K562 (cell line): ENCODE measurements around the gene TMEM144. TPM values are rescaled to one million over a fixed set of nuclear protein-coding genes. Genes with fewer than 3 reads are reported as not detected.

ENCODE experiments used
- ATAC-seq: fragments of 200-7000 bp; cut with Tn5 transposase; 3 replicates; pipeline ENCODE4 v1.9.1; 2020; ENCODE audit warnings: moderate library complexity
- BruUV-seq: library from RNA; stranded (reverse); fragments of 400-500 nt; replicated peaks from 2 replicates; lab custom pipeline; 2021; lab: Mats Ljungman, UMichigan
- CTCF ChIA-PET: fragments of 300-600 bp; formaldehyde crosslinking; extraction: SDS; loops from one replicate; lab custom pipeline; 2021; ENCODE audit warnings: low intra/inter-chr PET ratio; lab: Yijun Ruan, JAX
- POLR2A ChIA-PET: fragments of 300-600, 350-650 bp; sonication (Branson Sonifier 250); formaldehyde crosslinking; extraction: SDS; loops from one replicate; lab custom pipeline; 2021; ENCODE audit warnings: antibody characterized with exemption, inconsistent platforms; lab: Yijun Ruan, JAX
- DNase-seq, 4 experiments: peaks; one replicate each; pipeline versions ENCODE4 v3.0.0 to v3.0.0-alpha.2; 2011 to 2018; ENCODE audit warnings: low spot score in 3 of 4, mixed read lengths in 3 of 4; ENCODE audit errors: extremely low read depth in 1 of 4
- FAIRE-seq: peaks from 2 replicates; lab custom pipeline; 2011; peaks lifted over from hg19 to GRCh38; lab: Jason Lieb, UNC
- H2AFZ ChIP-seq: 2 replicates; pipeline ENCODE4 v1.6.0; 2011; ENCODE audit warnings: low read depth, low read length, control low read depth, inconsistent platforms
- H3K27ac ChIP-seq: fragments of 200-600 bp; 3 replicates; pipeline ENCODE4 v1.8.0; 2011; ENCODE audit warnings: low read depth, mild to moderate bottlenecking, control low read depth, inconsistent platforms, low read length, moderate library complexity, mixed read lengths; ENCODE audit errors: extremely low read depth
- H3K27me3 ChIP-seq, 2 experiments: fragments of 300-600 bp in 1 of 2; 2 replicates in 1 of 2; 3 replicates in 1 of 2; pipeline versions ENCODE4 v1.6.0 to v1.8.0; 2011; ENCODE audit warnings: inconsistent platforms in 2 of 2, low read length in 2 of 2, mild to moderate bottlenecking in 1 of 2, mixed read lengths in 1 of 2, moderate library complexity in 1 of 2; ENCODE audit not compliant: control insufficient read depth in 2 of 2, insufficient read depth in 2 of 2
- H3K36me3 ChIP-seq: fragments of 300-600 bp; 3 replicates; pipeline ENCODE4 v1.8.0; 2011; ENCODE audit warnings: mild to moderate bottlenecking, low read length, inconsistent platforms; ENCODE audit not compliant: control insufficient read depth, insufficient read depth
- H3K4me1 ChIP-seq, 2 experiments: fragments of 200-600 bp in 1 of 2; replicated peaks in 1 of 2; 2 replicates in 1 of 2; 3 replicates in 1 of 2; pipeline versions ENCODE4 v1.5.1 to v1.8.0; 2011; ENCODE audit warnings: inconsistent platforms in 2 of 2, low read length in 2 of 2, mild to moderate bottlenecking in 1 of 2, mixed read lengths in 1 of 2, moderate library complexity in 1 of 2; ENCODE audit not compliant: control insufficient read depth in 2 of 2, insufficient read depth in 2 of 2
- H3K4me2 ChIP-seq: 2 replicates; pipeline ENCODE4 v1.6.1; 2011; ENCODE audit warnings: low read length, control low read depth, inconsistent platforms, mixed read lengths; ENCODE audit not compliant: insufficient read depth
- H3K4me3 ChIP-seq: fragments of 200-600 bp; sonication (generic), shearing (Covaris generic); 2 replicates; pipeline ENCODE4 v1.5.1; 2016; ENCODE audit warnings: control low read depth, inconsistent platforms
- H3K79me2 ChIP-seq: fragments of 200-600 bp; 3 replicates; pipeline ENCODE4 v1.8.0; 2011; ENCODE audit warnings: low read length, inconsistent platforms; ENCODE audit not compliant: control insufficient read depth, insufficient read depth
- H3K9ac ChIP-seq, 2 experiments: 2 replicates each; pipeline versions ENCODE4 v1.6.0 to v1.6.1; 2011; ENCODE audit warnings: low read depth in 2 of 2, low read length in 2 of 2, control low read depth in 1 of 2, inconsistent platforms in 1 of 2, mild to moderate bottlenecking in 1 of 2, mixed read lengths in 1 of 2; ENCODE audit not compliant: insufficient read depth in 1 of 2
- H3K9me1 ChIP-seq: one replicate; pipeline ENCODE4 v1.6.0; 2011; ENCODE audit warnings: inconsistent platforms, mild to moderate bottlenecking, low read length, moderate library complexity; ENCODE audit not compliant: control insufficient read depth, insufficient read depth
- H3K9me3 ChIP-seq: replicated peaks from 2 replicates; pipeline ENCODE4 v1.5.1; 2011; ENCODE audit warnings: low read depth, low read length, inconsistent platforms; ENCODE audit not compliant: control insufficient read depth, insufficient read depth
- H4K20me1 ChIP-seq: replicated peaks from 2 replicates; pipeline ENCODE4 v1.6.1; 2011; ENCODE audit warnings: low read length, inconsistent platforms, mixed read lengths; ENCODE audit not compliant: control insufficient read depth, insufficient read depth
- ARID1B ChIP-seq: fragments of 450-650 bp; IDR thresholded peaks from 2 replicates; pipeline ENCODE4 v1.6.1; 2016; ENCODE audit warnings: antibody characterized with exemption, mild to moderate bottlenecking, inconsistent platforms
- ETV5 ChIP-seq: sonication (generic); formaldehyde crosslinking; IDR thresholded peaks from 2 replicates; pipeline ENCODE4 v1.4.0; 2020; ENCODE audit warnings: low read depth, mild to moderate bottlenecking, missing genetic modification reagents
- MEIS2 ChIP-seq: fragments of 450-650 bp; IDR thresholded peaks from 2 replicates; pipeline ENCODE4 v1.6.1; 2014; ENCODE audit warnings: mild to moderate bottlenecking; ENCODE audit not compliant: partially characterized antibody
- PBX2 ChIP-seq, 2 experiments: IDR thresholded peaks in 1 of 2; conservative IDR thresholded peaks in 1 of 2; 2 replicates each; pipeline ENCODE4 v1.6.1; 2016; ENCODE audit warnings: low read depth in 2 of 2, mild to moderate bottlenecking in 1 of 2, missing compliant biosample characterization in 1 of 2, missing genetic modification characterization in 1 of 2, moderate library complexity in 1 of 2
- PKNOX1 ChIP-seq: fragments of 450-650 bp; IDR thresholded peaks from 2 replicates; pipeline ENCODE4 v1.6.1; 2016
- RAD21 ChIP-seq, 2 experiments: fragments of 250-450 bp in 1 of 2; fragments of 450-650 bp in 1 of 2; sonication (Bioruptor Pico) in 1 of 2; formaldehyde crosslinking in 1 of 2; IDR thresholded peaks in 1 of 2; conservative IDR thresholded peaks in 1 of 2; 2 replicates each; pipeline versions ENCODE4 v1.4.0 to v1.8.0; 2020 to 2022; ENCODE audit warnings: mild to moderate bottlenecking in 2 of 2, moderate library complexity in 1 of 2
- REST ChIP-seq, 2 experiments: fragments of 450-650 bp; formaldehyde crosslinking in 1 of 2; IDR thresholded peaks; 2 replicates each; pipeline versions ENCODE4 v1.4.0 to v1.6.1; 2014 to 2020; ENCODE audit warnings: mild to moderate bottlenecking in 2 of 2, borderline replicate concordance in 1 of 2, low read depth in 1 of 2
- ZNF316 ChIP-seq: fragments of 450-650 bp; IDR thresholded peaks from 2 replicates; pipeline ENCODE4 v1.6.1; 2016
- WGBS: fragments of 100-300 bp; shearing (Covaris generic); methylation state at CpG from one replicate; pipeline ENCODE4 v1.1.6; 2016; ENCODE audit warnings: low coverage, mixed read lengths; ENCODE audit not compliant: insufficient coverage; ENCODE audit errors: missing lambda C conversion rate; 5-methylcytosine and 5-hydroxymethylcytosine counted together
- in situ Hi-C: fragments of 300-500 bp; cut with MboI; formaldehyde crosslinking; loops from 4 replicates; pipeline ENCODE4 v1.15.0; 2018; ENCODE audit warnings: inconsistent platforms, mixed read lengths
- intact Hi-C: fragments of 100-400 bp; cut with micrococcal nuclease; formaldehyde crosslinking; loops from 2 replicates; pipeline ENCODE4 v1.14.2; 2022
- polyA plus RNA-seq, 8 experiments: library from polyadenylated mRNA; depleted of rRNA in 4 of 8; stranded (reverse) in 5 of 8; unstranded in 3 of 8; fragments of >200 nt; fragmentation: Nextera tagmentation in 2 of 8; fragmentation: Illumina TruSeq in 1 of 8; extraction: Ambion mirVana in 2 of 8; extraction: Trizol in 1 of 8; gene quantifications; 2 replicates each; pipeline versions ENCODE4 v1.2.1 to v1.2.3, GENCODE V29; 2011 to 2014; ENCODE audit warnings: inconsistent platforms in 1 of 8, missing spikeins in 1 of 8
- total RNA-seq, 7 experiments: library from RNA; depleted of rRNA in 6 of 7; stranded (reverse); fragments of >200 nt in 6 of 7; fragmentation: Illumina TruSeq in 2 of 7; extraction: Trizol in 2 of 7; gene quantifications; 2 replicates each; pipeline versions ENCODE4 v1.2.1 to v1.2.3, GENCODE V29; 2011 to 2021; ENCODE audit warnings: low replicate concordance in 1 of 7

Gene TMEM144
- total and polyA plus RNA-seq, 9 of the 15 experiments (the other 6 are each of a cell fraction or from before 2014, with no cell fraction given) = 4.0 to 12.0 (median 6.1) TPM

GRCh38 chr4:158193171-158193749 lies 17.0 kb upstream of the TMEM144 start:
- ATAC-seq = peak; percentile 82
- intact Hi-C loops = loop anchor here (1.0 to 10.0 kb wide), 2 partner anchors 62 to 432 kb away; no protein-coding TSS in a partner anchor
- BruUV-seq = no TSS peak
- TF ChIP-seq REST (IDR thresholded peaks at IDR 0.05; ENCODE audit: borderline replicate concordance) (peak; percentile 53; the same call in 1 of the 2 replicates), REST (CRISPR knock-in tag; IDR thresholded peaks at IDR 0.05; ENCODE audit: low read depth) (no peak), ZNF316 (0 out of 2 replicates have a peak, but pooled peaks have one; percentile 35), ARID1B (no peak), ETV5 (CRISPR knock-in tag) (no peak), MEIS2 (peak; percentile 76), PKNOX1 (peak; percentile 58; the same call in 1 of the 2 replicates), PBX2 (CRISPR knock-in tag; IDR thresholded peaks at IDR 0.05; ENCODE audit: low read depth) (no peak), PBX2 (tag; conservative IDR thresholded peaks at IDR 0.05; ENCODE audit: low read depth) (peak; percentile 73), RAD21 (CRISPR knock-in tag; conservative IDR thresholded peaks at IDR 0.05 in 1 of 2, IDR thresholded peaks at IDR 0.05 in 1 of 2) (peak; percentile 48 to 69)

More at GRCh38 chr4:158193171-158193749, 17.0 kb upstream of the TMEM144 start:
- H3K9ac ChIP-seq = no peak overlapping the region
- WGBS = 7% methylated on average over 3 of the region's 3 CpGs
- no peak overlapping the region for H3K4me3 ChIP-seq
- CTCF ChIA-PET = interaction anchor here (0.9 to 2.6 kb wide), 2 partner anchors 59 to 63 kb away, joined by 3 to 16 read pairs; no protein-coding TSS in a partner anchor
- POLR2A ChIA-PET = interaction anchor here (0.7 to 1.1 kb wide), 2 partner anchors 72 to 1239 kb away, joined by 4 read pairs; no protein-coding TSS in a partner anchor
- no peak overlapping the region for H3K27ac ChIP-seq
- FAIRE-seq (peak; percentile 81), DNase-seq (peak; percentile 31 to 43 (median 42))
- no peaks in the 10 kb centered on the region for H3K9me1 ChIP-seq
- no peak overlapping the region for H2AFZ ChIP-seq
- in situ Hi-C loops = loop anchor here (5.0 kb wide), 1 partner anchor 59 kb away; no protein-coding TSS in a partner anchor
- no peaks in the 10 kb centered on the region for H3K27me3 ChIP-seq
- H3K4me2 ChIP-seq = no peak overlapping the region
- H3K79me2 ChIP-seq = no peaks in the 10 kb centered on the region
- no peaks in the 10 kb centered on the region for H3K4me1 ChIP-seq
- no peaks in the 10 kb centered on the region for H3K36me3 ChIP-seq
- H4K20me1 ChIP-seq = no peaks in the 10 kb centered on the region
- H3K9me3 ChIP-seq = no peaks in the 10 kb centered on the region
